Caco-2 (cell line): ENCODE data around the gene COMMD1. TPM values are rescaled to one million over a fixed set of nuclear protein-coding genes. Genes with fewer than 3 reads are reported as not detected.
A peak's percentile ranks its signal among the peaks of the same experiment; 100 is the strongest.

Source experiments
- BruUV-seq: library from RNA; stranded (reverse); fragments of 400-500 nt; replicated peaks from 2 replicates; lab custom pipeline; 2021; lab: Mats Ljungman, UMichigan
- CTCF ChIA-PET: fragments of 300-600 bp; sonication (Branson Sonifier 250); formaldehyde crosslinking; loops from one replicate; lab custom pipeline; 2022; ENCODE audit warnings: antibody characterized with exemption; lab: Charles Lee
- POLR2A ChIA-PET: fragments of 300-600 bp; sonication (Branson Sonifier 250); formaldehyde crosslinking; loops from one replicate; lab custom pipeline; 2022; ENCODE audit warnings: antibody characterized with exemption; lab: Charles Lee
- DNase-seq, 2 experiments: peaks; one replicate each; pipeline versions ENCODE4 v3.0.0 to v3.0.0-alpha.2; 2020 to 2022
- H3K27me3 ChIP-seq: replicated peaks from 2 replicates; pipeline ENCODE4 v1.6.0; 2011; ENCODE audit warnings: low read length; ENCODE audit not compliant: control insufficient read depth, insufficient read depth
- H3K36me3 ChIP-seq: 2 replicates; pipeline ENCODE4 v1.5.1; 2011; ENCODE audit warnings: low read length; ENCODE audit not compliant: control insufficient read depth, insufficient read depth
- H3K4me1 ChIP-seq: fragments of 250-450 bp; sonication (Bioruptor Pico); 2 replicates; pipeline ENCODE4 v1.5.1; 2020; ENCODE audit warnings: mild to moderate bottlenecking
- H3K4me3 ChIP-seq: 2 replicates; pipeline ENCODE4 v1.5.1; 2011; ENCODE audit warnings: low read depth, mild to moderate bottlenecking, control low read depth, low read length
- H3K9me3 ChIP-seq: fragments of 250-450 bp; sonication (Bioruptor Pico); 2 replicates; pipeline ENCODE4 v1.5.1; 2020; ENCODE audit warnings: mild to moderate bottlenecking, moderate library complexity
- H3K27ac Mint-ChIP-seq: one replicate; pipeline ENCODE4 v1.8.0; 2022; ENCODE audit warnings: mixed read lengths; ENCODE audit not compliant: unreplicated experiment
- H3K27me3 Mint-ChIP-seq: one replicate; pipeline ENCODE4 v1.8.0; 2022; ENCODE audit warnings: mixed read lengths; ENCODE audit not compliant: insufficient read depth, unreplicated experiment
- H3K36me3 Mint-ChIP-seq: one replicate; pipeline ENCODE4 v1.8.0; 2022; ENCODE audit warnings: mild to moderate bottlenecking, mixed read lengths; ENCODE audit not compliant: insufficient read depth, unreplicated experiment
- H3K4me1 Mint-ChIP-seq: one replicate; pipeline ENCODE4 v1.8.0; 2022; ENCODE audit warnings: low read depth, mixed read lengths; ENCODE audit not compliant: unreplicated experiment
- H3K4me3 Mint-ChIP-seq: one replicate; pipeline ENCODE4 v1.8.0; 2022; ENCODE audit warnings: mild to moderate bottlenecking, moderate library complexity, mixed read lengths; ENCODE audit not compliant: unreplicated experiment
- H3K9me3 Mint-ChIP-seq: one replicate; pipeline ENCODE4 v1.8.0; 2022; ENCODE audit warnings: mixed read lengths; ENCODE audit not compliant: unreplicated experiment
- intact Hi-C: fragments of 100-400 bp; cut with micrococcal nuclease; formaldehyde crosslinking; loops from one replicate; pipeline ENCODE4 v1.10.0; 2022; ENCODE audit not compliant: unreplicated experiment
- total RNA-seq: library from RNA; stranded (reverse); gene quantifications from 2 replicates; pipeline ENCODE4 v1.2.3, GENCODE V29; 2022
- TF ChIP-seq, protein P1 (sequence below), 2 experiments: fragments of 200-600 bp in 1 of 2; IDR thresholded peaks; 1 replicate in 1 of 2; 2 replicates in 1 of 2; pipeline versions ENCODE4 v1.5.1 to v1.8.0; 2011 to 2022; ENCODE audit warnings: antibody characterized with exemption in 1 of 2, control low read depth in 1 of 2, inconsistent platforms in 1 of 2, low read depth in 1 of 2, low read length in 1 of 2, mild to moderate bottlenecking in 1 of 2, moderate library complexity in 1 of 2; ENCODE audit not compliant: insufficient read depth in 1 of 2, severe bottlenecking in 1 of 2, unreplicated experiment in 1 of 2

The COMMD1 gene
- total RNA-seq, 1 experiment from 2014 or later: 56.7 TPM

DNA sequence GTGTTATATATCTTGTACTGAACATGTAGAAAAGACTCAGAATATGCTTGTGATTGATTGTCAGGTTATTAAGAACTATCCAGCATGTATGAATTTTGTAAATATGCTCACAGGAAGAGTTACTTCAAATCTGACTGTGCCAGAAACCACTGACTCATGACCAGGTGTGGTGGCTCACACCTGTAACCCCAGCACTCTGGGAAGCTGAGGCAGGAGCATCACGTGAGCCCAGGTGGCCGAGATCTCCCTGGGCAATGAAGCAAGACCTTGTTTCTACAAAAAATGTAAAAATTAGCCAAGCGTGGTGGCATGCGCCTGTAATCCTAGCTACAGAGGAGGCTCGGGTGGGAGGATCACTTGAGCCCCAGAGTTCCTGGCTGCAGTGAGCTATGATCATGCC lies 126.6 kb downstream of the COMMD1 start:
- H3K9me3 ChIP-seq: no peaks in the 10 kb centered on the region
- Mint-ChIP-seq H3K4me3 (no peak overlapping the region), H3K9me3 (no peaks in the 10 kb centered on the region), H3K27ac (peak overlapping the region; percentile 25), H3K36me3 (no peaks in the 10 kb centered on the region), H3K27me3 (no peaks in the 10 kb centered on the region), H3K4me1 (peaks cover 23% of the 10 kb centered on the region)
- intact Hi-C loops: no loop called here
- no peaks in the 10 kb centered on the region for H3K27me3 ChIP-seq
- TF ChIP-seq, protein P1, sequence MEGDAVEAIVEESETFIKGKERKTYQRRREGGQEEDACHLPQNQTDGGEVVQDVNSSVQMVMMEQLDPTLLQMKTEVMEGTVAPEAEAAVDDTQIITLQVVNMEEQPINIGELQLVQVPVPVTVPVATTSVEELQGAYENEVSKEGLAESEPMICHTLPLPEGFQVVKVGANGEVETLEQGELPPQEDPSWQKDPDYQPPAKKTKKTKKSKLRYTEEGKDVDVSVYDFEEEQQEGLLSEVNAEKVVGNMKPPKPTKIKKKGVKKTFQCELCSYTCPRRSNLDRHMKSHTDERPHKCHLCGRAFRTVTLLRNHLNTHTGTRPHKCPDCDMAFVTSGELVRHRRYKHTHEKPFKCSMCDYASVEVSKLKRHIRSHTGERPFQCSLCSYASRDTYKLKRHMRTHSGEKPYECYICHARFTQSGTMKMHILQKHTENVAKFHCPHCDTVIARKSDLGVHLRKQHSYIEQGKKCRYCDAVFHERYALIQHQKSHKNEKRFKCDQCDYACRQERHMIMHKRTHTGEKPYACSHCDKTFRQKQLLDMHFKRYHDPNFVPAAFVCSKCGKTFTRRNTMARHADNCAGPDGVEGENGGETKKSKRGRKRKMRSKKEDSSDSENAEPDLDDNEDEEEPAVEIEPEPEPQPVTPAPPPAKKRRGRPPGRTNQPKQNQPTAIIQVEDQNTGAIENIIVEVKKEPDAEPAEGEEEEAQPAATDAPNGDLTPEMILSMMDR (IDR thresholded peaks at IDR 0.05; ENCODE audit: insufficient read depth in 1 of 2, low read depth in 1 of 2, low read length in 1 of 2, severe bottlenecking in 1 of 2, unreplicated experiment in 1 of 2): no peak
- ChIA-PET POLR2A (no interaction called here), CTCF (no interaction called here)
- no TSS peak for BruUV-seq
- no peaks in the 10 kb centered on the region for H3K36me3 ChIP-seq
- no peak for DNase-seq
- H3K4me1 ChIP-seq: peaks cover 11% of the 10 kb centered on the region
- no peak overlapping the region for H3K4me3 ChIP-seq

DNA sequence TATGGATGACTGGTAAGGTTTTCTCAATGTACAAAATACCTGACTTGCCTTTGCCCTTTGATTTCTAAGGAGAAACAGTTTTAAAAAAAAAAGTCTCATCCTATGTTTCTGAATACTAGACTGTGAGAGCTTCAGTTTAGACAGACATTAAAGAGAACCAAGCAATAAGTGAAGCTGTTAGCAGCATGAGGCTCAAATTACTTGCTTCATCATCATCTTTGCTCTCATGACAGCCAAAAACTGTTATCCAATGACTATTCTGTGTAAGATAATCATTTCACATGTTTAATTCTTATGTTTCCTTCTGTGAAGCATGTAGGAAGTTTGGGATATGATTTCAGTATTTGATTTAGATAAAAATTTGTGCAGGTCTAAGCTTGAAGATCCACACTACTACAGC lies 129.2 kb downstream of the COMMD1 start:
- no peak for DNase-seq
- Mint-ChIP-seq H3K36me3 (no peaks in the 10 kb centered on the region), H3K4me1 (peaks cover 22% of the 10 kb centered on the region), H3K4me3 (no peak overlapping the region), H3K9me3 (no peaks in the 10 kb centered on the region), H3K27ac (no peak overlapping the region), H3K27me3 (no peaks in the 10 kb centered on the region)
- TF ChIP-seq, protein P1 (IDR thresholded peaks at IDR 0.05; ENCODE audit: insufficient read depth in 1 of 2, low read depth in 1 of 2, low read length in 1 of 2, severe bottlenecking in 1 of 2, unreplicated experiment in 1 of 2): no peak
- H3K27me3 ChIP-seq: no peaks in the 10 kb centered on the region
- no peak overlapping the region for H3K4me3 ChIP-seq
- intact Hi-C loops: no loop called here
- ChIA-PET POLR2A (no interaction called here), CTCF (no interaction called here)
- no peaks in the 10 kb centered on the region for H3K36me3 ChIP-seq
- BruUV-seq: no TSS peak
- H3K9me3 ChIP-seq: no peaks in the 10 kb centered on the region
- peaks cover 11% of the 10 kb centered on the region for H3K4me1 ChIP-seq

DNA sequence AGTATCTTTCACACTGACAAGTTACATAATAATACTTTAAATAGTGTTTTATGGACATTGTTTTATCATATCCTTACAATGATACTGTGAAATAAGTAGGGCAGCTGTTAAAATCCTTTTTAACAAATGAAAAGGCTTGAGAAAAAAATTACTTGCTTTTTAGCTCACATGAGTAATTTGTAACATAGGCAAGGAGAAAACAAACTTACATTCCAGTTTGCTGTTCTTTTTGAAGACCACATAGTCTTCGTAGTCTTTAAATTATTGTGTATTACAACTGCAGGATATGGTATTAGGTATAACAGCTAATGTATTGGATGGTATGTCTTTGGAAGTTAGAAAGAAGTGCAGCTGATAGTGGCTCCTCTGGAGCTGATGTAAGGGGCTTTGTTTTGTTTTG lies 130.8 kb downstream of the COMMD1 start:
- Histone ChIP-seq H3K9me3 (no peaks in the 10 kb centered on the region), H3K27me3 (no peaks in the 10 kb centered on the region), H3K36me3 (no peaks in the 10 kb centered on the region), H3K4me1 (peaks cover 10% of the 10 kb centered on the region), H3K4me3 (no peak overlapping the region)
- H3K4me3 Mint-ChIP-seq: no peak overlapping the region
- H3K27me3 Mint-ChIP-seq: no peaks in the 10 kb centered on the region
- ChIA-PET CTCF (no interaction called here), POLR2A (interaction anchor here (0.6 kb wide), 1 partner anchor 169 kb away, joined by 3 read pairs; no protein-coding TSS in a partner anchor)
- TF ChIP-seq, protein P1 (IDR thresholded peaks at IDR 0.05; ENCODE audit: insufficient read depth in 1 of 2, low read depth in 1 of 2, low read length in 1 of 2, severe bottlenecking in 1 of 2, unreplicated experiment in 1 of 2): no peak
- H3K9me3 Mint-ChIP-seq: peaks cover 5% of the 10 kb centered on the region
- H3K36me3 Mint-ChIP-seq: no peaks in the 10 kb centered on the region
- no peak for DNase-seq
- H3K4me1 Mint-ChIP-seq: peaks cover 15% of the 10 kb centered on the region
- BruUV-seq: no TSS peak
- H3K27ac Mint-ChIP-seq: no peak overlapping the region
- intact Hi-C loops: no loop called here
